Measurements from ENCODE around the gene PARP16.
"Not testable (repeated sequence)": the region's sequence is repeated elsewhere in the genome, so short reads cannot be mapped to it uniquely, and the experiment has no call there.

GRCh38 chr15:65226901-65227300, 59.8 kb downstream of the PARP16 start:
- not testable (repeated sequence) for TF ChIP-seq CTCF, EP300 (IDR thresholded peaks at IDR 0.05)
